NCI-H460 (cell line): ENCODE data around the gene TEX44. TPM values are rescaled to one million over a fixed set of nuclear protein-coding genes. Genes with fewer than 3 reads are reported as not detected.
"Not testable (repeated sequence)": the region's sequence is repeated elsewhere in the genome, so short reads cannot be mapped to it uniquely, and the experiment has no call there.

ENCODE experiments used
- DNase-seq: peaks from one replicate; pipeline ENCODE4 v3.0.0-alpha.2; 2016; ENCODE audit warnings: low read depth; ENCODE audit errors: extremely low read depth
- polyA plus RNA-seq: library from polyadenylated mRNA; depleted of rRNA; stranded (reverse); fragments of >200 nt; gene quantifications from 2 replicates; pipeline ENCODE4 v1.2.3, GENCODE V29; 2014; cell fraction: nucleus; rRNA removed
- total RNA-seq: library from RNA; depleted of rRNA; stranded (reverse); fragments of >200 nt; shearing (Covaris generic); gene quantifications from 2 replicates; pipeline ENCODE4 v1.2.3, GENCODE V29; 2014; rRNA removed

TEX44 gene
- not detected in 2 replicates for total RNA-seq
- not detected in 2 replicates for polyA plus RNA-seq

GRCh38 chr2:231592636-231593145 is at the start of gene TEX44:
Gene TEX44 (plus strand): TSS chr2:231592864. CDS start chr2:231592952, 88 bp downstream.
- no peak for DNase-seq

- no peak for DNase-seq
Observed at GRCh38 chr2:231545105-231545902, 47.4 kb upstream of the TEX44 start.

GRCh38 chr2:231546014-231546715 is 46.5 kb upstream of the TEX44 start:
- no peak for DNase-seq

- no peak for DNase-seq
Observed at GRCh38 chr2:231547315-231548110, 45.2 kb upstream of the TEX44 start.

- DNase-seq: no peak
Observed at GRCh38 chr2:231548752-231549151, 43.9 kb upstream of the TEX44 start.

GRCh38 chr2:231549446-231550239 is 43.0 kb upstream of the TEX44 start:
- DNase-seq: no peak

- DNase-seq: no peak
Observed at GRCh38 chr2:231552752-231553151, 39.9 kb upstream of the TEX44 start.

- no peak for DNase-seq
Observed at GRCh38 chr2:231554327-231554726, 38.3 kb upstream of the TEX44 start.

- no peak for DNase-seq
Observed at GRCh38 chr2:231554748-231555545, 37.7 kb upstream of the TEX44 start.

- DNase-seq: not testable (repeated sequence)
Observed at GRCh38 chr2:231556496-231556895, 36.2 kb upstream of the TEX44 start.

- DNase-seq: no peak
Observed at GRCh38 chr2:231556981-231557380, 35.7 kb upstream of the TEX44 start.

- DNase-seq: peak; percentile 67
Observed at GRCh38 chr2:231557571-231558217, 35.0 kb upstream of the TEX44 start.

GRCh38 chr2:231563378-231563961 is 29.2 kb upstream of the TEX44 start:
- peak; percentile 65 for DNase-seq

GRCh38 chr2:231565887-231566594 is 26.6 kb upstream of the TEX44 start:
- DNase-seq: no peak

GRCh38 chr2:231567159-231567558 is 25.5 kb upstream of the TEX44 start:
- DNase-seq: no peak

GRCh38 chr2:231568098-231568784 is 24.4 kb upstream of the TEX44 start:
- DNase-seq: no peak

- DNase-seq: no peak
Observed at GRCh38 chr2:231568785-231569435, 23.8 kb upstream of the TEX44 start.
